H9 (cell line): ENCODE data around the gene MGAM2. TPM values are rescaled to one million over a fixed set of nuclear protein-coding genes. Genes with fewer than 3 reads are reported as not detected.
A peak's percentile ranks its signal among the peaks of the same experiment; 100 is the strongest.

ENCODE experiments used
- DNase-seq: peaks from one replicate; pipeline ENCODE4 v3.0.0-alpha.2; 2017
- H2AFZ ChIP-seq: one replicate; pipeline ENCODE4 v1.6.1; 2013; ENCODE audit warnings: mild to moderate bottlenecking, low read length, control low read depth, moderate library complexity
- H2AK5ac ChIP-seq: 2 replicates; pipeline ENCODE4 v1.6.1; 2013; ENCODE audit warnings: low read length, control low read depth, mixed read lengths; ENCODE audit not compliant: insufficient read length
- H2BK120ac ChIP-seq: one replicate; pipeline ENCODE4 v1.6.1; 2013; ENCODE audit warnings: low read depth, mild to moderate bottlenecking, low read length, control low read depth, inconsistent platforms; ENCODE audit not compliant: poor library complexity, severe bottlenecking
- H2BK12ac ChIP-seq: 2 replicates; pipeline ENCODE4 v1.6.1; 2013; ENCODE audit warnings: low read length, control low read depth, mixed read lengths, low read depth; ENCODE audit not compliant: insufficient read length
- H2BK15ac ChIP-seq: 2 replicates; pipeline ENCODE4 v1.6.1; 2013; ENCODE audit warnings: low read depth, low read length, control low read depth
- H2BK20ac ChIP-seq: one replicate; pipeline ENCODE4 v1.6.1; 2013; ENCODE audit warnings: low read depth, mild to moderate bottlenecking, low read length, control low read depth, inconsistent platforms; ENCODE audit not compliant: poor library complexity, severe bottlenecking
- H2BK5ac ChIP-seq: 2 replicates; pipeline ENCODE4 v1.6.1; 2013; ENCODE audit warnings: low read length, control low read depth, mixed read lengths; ENCODE audit not compliant: insufficient read length
- H3K14ac ChIP-seq: 2 replicates; pipeline ENCODE4 v1.6.1; 2013; ENCODE audit warnings: low read length, control low read depth; ENCODE audit not compliant: insufficient read depth
- H3K18ac ChIP-seq: 2 replicates; pipeline ENCODE4 v1.6.1; 2013; ENCODE audit warnings: low read depth, mild to moderate bottlenecking, mixed read lengths, low read length, control low read depth; ENCODE audit not compliant: insufficient read length
- H3K23ac ChIP-seq: 2 replicates; pipeline ENCODE4 v1.6.1; 2013; ENCODE audit warnings: low read length, control low read depth, mixed read lengths, low read depth; ENCODE audit not compliant: insufficient read length
- H3K23me2 ChIP-seq: 2 replicates; pipeline ENCODE4 v1.6.1; 2013; ENCODE audit warnings: low read depth, mild to moderate bottlenecking, mixed read lengths, low read length, control low read depth; ENCODE audit not compliant: insufficient read length, poor library complexity, severe bottlenecking
- H3K27ac ChIP-seq: 2 replicates; pipeline ENCODE4 v1.5.1; 2013; ENCODE audit warnings: low read length, control low read depth, mixed read lengths, low read depth; ENCODE audit not compliant: insufficient read length
- H3K27me3 ChIP-seq: 2 replicates; pipeline ENCODE4 v1.6.1; 2013; ENCODE audit warnings: low read length, control low read depth, inconsistent platforms; ENCODE audit not compliant: insufficient read depth
- H3K4ac ChIP-seq: 2 replicates; pipeline ENCODE4 v1.6.1; 2013; ENCODE audit warnings: low read depth, mild to moderate bottlenecking, control low read depth, inconsistent platforms, low read length, moderate library complexity
- H3K4me1 ChIP-seq: 2 replicates; pipeline ENCODE4 v1.6.1; 2013; ENCODE audit warnings: low read length, control low read depth, inconsistent platforms; ENCODE audit not compliant: insufficient read depth
- H3K4me2 ChIP-seq: 2 replicates; pipeline ENCODE4 v1.6.1; 2013; ENCODE audit warnings: low read length, control low read depth, mixed read lengths; ENCODE audit not compliant: insufficient read length, insufficient read depth
- H3K56ac ChIP-seq: 2 replicates; pipeline ENCODE4 v1.6.1; 2013; ENCODE audit warnings: low read depth, mild to moderate bottlenecking, mixed read lengths, low read length, control low read depth; ENCODE audit not compliant: insufficient read length
- H3K79me1 ChIP-seq: 2 replicates; pipeline ENCODE4 v1.6.1; 2013; ENCODE audit warnings: low read depth, mild to moderate bottlenecking, moderate library complexity, low read length, control low read depth, inconsistent platforms; ENCODE audit not compliant: insufficient read depth, poor library complexity, severe bottlenecking
- H3K79me2 ChIP-seq: 2 replicates; pipeline ENCODE4 v1.6.1; 2013; ENCODE audit warnings: low read length, control low read depth, inconsistent platforms; ENCODE audit not compliant: insufficient read depth
- H3K9ac ChIP-seq: 2 replicates; pipeline ENCODE4 v1.6.1; 2013; ENCODE audit warnings: low read length, control low read depth, mixed read lengths; ENCODE audit not compliant: insufficient read length; ENCODE audit errors: extremely low read depth
- H3K9me3 ChIP-seq: one replicate; pipeline ENCODE4 v1.6.1; 2013; ENCODE audit warnings: low read depth, low read length, inconsistent platforms; ENCODE audit not compliant: control insufficient read depth
- H3T11ph ChIP-seq: one replicate; pipeline ENCODE4 v1.6.1; 2013; ENCODE audit warnings: mild to moderate bottlenecking, low read length, control low read depth, inconsistent platforms
- H4K20me1 ChIP-seq: one replicate; pipeline ENCODE4 v1.6.1; 2013; ENCODE audit not compliant: control insufficient read depth, insufficient read length, insufficient read depth
- H4K5ac ChIP-seq: 2 replicates; pipeline ENCODE4 v1.6.1; 2013; ENCODE audit warnings: low read depth, mild to moderate bottlenecking, mixed read lengths, low read length, control low read depth; ENCODE audit not compliant: insufficient read length
- H4K8ac ChIP-seq: replicated peaks from 2 replicates; pipeline ENCODE4 v1.6.1; 2013; ENCODE audit warnings: low read length, control low read depth, mixed read lengths, low read depth; ENCODE audit not compliant: insufficient read length
- H4K91ac ChIP-seq: 2 replicates; pipeline ENCODE4 v1.6.1; 2013; ENCODE audit warnings: low read depth, mild to moderate bottlenecking, moderate library complexity, mixed read lengths, low read length, control low read depth; ENCODE audit not compliant: insufficient read length
- H3K27ac Mint-ChIP-seq, 3 experiments: 2 replicates in 2 of 3; 3 replicates in 1 of 3; pipeline ENCODE4 v1.8.0; 2020 to 2021; ENCODE audit warnings: mixed read lengths in 3 of 3, mild to moderate bottlenecking in 1 of 3, moderate library complexity in 1 of 3
- H3K27me3 Mint-ChIP-seq: 2 replicates; pipeline ENCODE4 v1.8.0; 2021; ENCODE audit warnings: low read depth, mild to moderate bottlenecking, moderate library complexity, mixed read lengths
- H3K36me3 Mint-ChIP-seq, 3 experiments: 2 replicates in 2 of 3; 3 replicates in 1 of 3; pipeline ENCODE4 v1.8.0; 2020 to 2021; ENCODE audit warnings: low read depth in 3 of 3, mixed read lengths in 3 of 3; ENCODE audit not compliant: insufficient read depth in 1 of 3
- H3K4me1 Mint-ChIP-seq, 2 experiments: 2 replicates each; pipeline ENCODE4 v1.8.0; 2020; ENCODE audit warnings: mixed read lengths in 2 of 2
- H3K4me3 Mint-ChIP-seq, 2 experiments: 2 replicates in 1 of 2; 3 replicates in 1 of 2; pipeline ENCODE4 v1.8.0; 2020 to 2021; ENCODE audit warnings: mild to moderate bottlenecking in 2 of 2, mixed read lengths in 2 of 2, moderate library complexity in 1 of 2
- H3K9me3 Mint-ChIP-seq, 2 experiments: 2 replicates in 1 of 2; 3 replicates in 1 of 2; pipeline ENCODE4 v1.8.0; 2020; ENCODE audit warnings: mild to moderate bottlenecking in 2 of 2, mixed read lengths in 2 of 2, moderate library complexity in 1 of 2
- CTCF ChIP-seq: fragments of 200-600 bp; sonication (generic); conservative IDR thresholded peaks from 3 replicates; pipeline ENCODE4 v1.8.0; 2021; ENCODE audit warnings: antibody characterized with exemption, mild to moderate bottlenecking
- WGBS: extraction: QIAGEN DNeasy Blood & Tissue Kit; methylation state at CpG from one replicate; pipeline ENCODE4 v1.1.7; 2013; ENCODE audit warnings: missing lambda C conversion rate, low lambda C conversion rate, mixed read lengths; ENCODE audit not compliant: insufficient read length; ENCODE audit errors: extremely low coverage; 5-methylcytosine and 5-hydroxymethylcytosine counted together
- total RNA-seq: library from RNA; stranded (reverse); gene quantifications from 2 replicates; pipeline ENCODE4 v1.2.1, GENCODE V29; 2021

MGAM2 gene
- total RNA-seq, 1 experiment from 2014 or later, result not detected

DNA sequence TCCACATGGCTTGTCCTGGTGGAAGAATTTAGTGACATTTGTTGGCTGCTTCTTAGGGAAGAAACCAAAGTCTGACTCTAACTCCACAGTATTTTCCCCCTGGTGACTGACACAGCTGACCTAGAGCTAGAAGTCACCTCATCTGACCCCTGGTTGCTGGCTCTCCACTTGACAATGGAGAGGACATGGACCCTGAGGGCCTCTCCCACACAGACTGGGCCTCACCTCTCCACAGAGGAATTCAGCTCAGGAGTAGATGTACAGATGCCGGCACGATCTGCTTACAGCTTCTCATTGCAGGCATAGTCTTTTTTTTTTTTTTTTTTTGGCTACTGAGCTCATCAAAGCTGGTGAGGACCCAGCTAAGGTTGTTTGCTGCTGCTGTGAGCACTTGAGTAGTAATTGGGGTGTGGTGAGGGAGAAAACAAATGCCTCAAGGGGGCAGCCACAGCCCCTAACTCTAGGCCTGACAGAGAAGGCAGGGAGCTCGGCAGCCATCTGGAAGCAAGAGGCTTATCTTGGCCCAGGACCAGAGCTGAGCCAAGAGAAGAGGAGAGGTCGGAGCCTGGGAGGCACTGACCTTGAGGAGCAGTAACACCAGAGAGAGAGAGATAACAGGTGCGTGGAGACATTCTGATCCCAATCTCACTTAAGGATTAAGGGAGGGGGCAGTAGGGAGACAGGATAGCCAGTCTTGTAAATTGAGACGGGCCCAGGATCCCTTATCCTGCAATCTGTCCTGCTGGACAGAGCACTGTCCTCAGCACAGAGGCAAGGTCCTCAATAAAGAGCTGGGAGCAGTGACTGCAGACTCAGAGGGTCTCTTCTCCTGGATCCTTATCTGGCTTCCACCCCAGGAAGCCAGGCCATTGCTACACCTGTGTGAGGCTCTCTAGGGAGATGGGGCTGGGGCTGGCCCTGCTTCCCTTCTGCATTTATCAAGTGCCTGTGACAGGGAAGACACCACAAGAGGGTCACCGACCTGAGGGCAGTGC lies 136.9 kb downstream of the MGAM2 start:
- H3K9me3 ChIP-seq, result no peaks in the 10 kb centered on the region
- Mint-ChIP-seq H3K4me3 (no peak overlapping the region), H3K27me3 (peaks cover 5% of the 10 kb centered on the region), H3K27ac (no peak overlapping the region), H3K36me3 (no peaks in the 10 kb centered on the region), H3K4me1 (peaks cover 10 to 13% of the 10 kb centered on the region in 2 experiments; a peak in 2 of 4 replicates), H3K9me3 (peaks cover 0 to 2% of the 10 kb centered on the region in 2 experiments; a peak in 1 of 5 replicates)
- TF ChIP-seq CTCF, result peak; percentile 30; the same call in 2 of the 3 replicates
- H3K9ac ChIP-seq, result no peak overlapping the region
- H3K79me2 ChIP-seq, result no peaks in the 10 kb centered on the region
- H3K4ac ChIP-seq, result no peak overlapping the region
- peak; percentile 46 for DNase-seq
- H4K20me1 ChIP-seq, result no peaks in the 10 kb centered on the region
- no peak overlapping the region for H4K91ac ChIP-seq
- no peak overlapping the region for H4K5ac ChIP-seq
- no peak overlapping the region for H2BK12ac ChIP-seq
- H3K14ac ChIP-seq, result no peak overlapping the region
- no peak overlapping the region for H3K23ac ChIP-seq
- no peaks in the 10 kb centered on the region for H3K79me1 ChIP-seq
- no peaks in the 10 kb centered on the region for H3K23me2 ChIP-seq
- no peak overlapping the region for H2BK15ac ChIP-seq
- H3K56ac ChIP-seq, result no peak overlapping the region
- H3K27me3 ChIP-seq, result no peaks in the 10 kb centered on the region
- H2BK120ac ChIP-seq, result no peak overlapping the region
- H2AFZ ChIP-seq, result no peak overlapping the region
- no peak overlapping the region for H3T11ph ChIP-seq
- no peak overlapping the region for H3K18ac ChIP-seq
- WGBS, result no CpG with 5 or more reads among the region's 7 CpGs
- H2AK5ac ChIP-seq, result no peak overlapping the region
- H2BK5ac ChIP-seq, result no peak overlapping the region
- no peak overlapping the region for H3K4me2 ChIP-seq
- no peak overlapping the region for H4K8ac ChIP-seq
- no peaks in the 10 kb centered on the region; the same call in 1 of the 2 replicates for H3K4me1 ChIP-seq
- H3K27ac ChIP-seq, result no peak overlapping the region
- no peak overlapping the region for H2BK20ac ChIP-seq
